Renal cortical epithelial cell (primary cell): ENCODE data around the gene CDC42SE2. TPM values are rescaled to one million over a fixed set of nuclear protein-coding genes. Genes with fewer than 3 reads are reported as not detected.
"Not testable (repeated sequence)": the region's sequence is repeated elsewhere in the genome, so short reads cannot be mapped to it uniquely, and the experiment has no call there.

Experiments
- DNase-seq: peaks from one replicate; pipeline ENCODE4 v3.0.0-alpha.2; 2011; ENCODE audit warnings: low read depth
- total RNA-seq: library from RNA; depleted of rRNA; stranded (reverse); fragments of >200 nt; gene quantifications from 2 replicates; pipeline ENCODE4 v1.2.3, GENCODE V29; 2014

The CDC42SE2 gene
- total RNA-seq, 1 donor from 2014 or later: 79.4 TPM

- no peak for DNase-seq
Measured at GRCh38 chr5:131250751-131251475, 12.9 kb upstream of the CDC42SE2 start.

- DNase-seq: no peak
Measured at GRCh38 chr5:131252824-131253171, 11.1 kb upstream of the CDC42SE2 start.

DNA sequence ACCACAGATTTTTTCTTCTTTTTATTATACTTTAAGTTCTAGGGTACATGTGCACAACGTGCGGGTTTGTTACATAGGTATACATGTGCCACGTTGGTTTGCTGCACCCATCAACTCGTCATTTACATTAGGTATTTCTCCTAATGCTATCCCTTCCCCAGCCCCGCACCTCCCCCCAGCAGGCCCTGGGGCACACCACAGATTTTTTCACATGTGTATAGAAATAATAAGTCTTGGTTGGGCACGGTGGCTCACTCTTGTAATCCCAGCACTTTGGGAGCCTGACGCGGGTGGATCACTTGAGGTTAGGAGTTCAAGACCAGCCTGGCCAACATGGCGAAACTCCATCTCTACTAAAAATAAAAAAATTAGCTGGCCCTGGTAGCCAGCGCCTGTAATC is 9.8 kb upstream of the CDC42SE2 start:
- not testable (repeated sequence) for DNase-seq

- DNase-seq: no peak
Measured at GRCh38 chr5:131254741-131255140, 9.1 kb upstream of the CDC42SE2 start.

- DNase-seq: no peak
Measured at GRCh38 chr5:131256507-131256823, 7.4 kb upstream of the CDC42SE2 start.

- DNase-seq: peak; percentile 55
Measured at GRCh38 chr5:131258733-131259132, 5.1 kb upstream of the CDC42SE2 start.

GRCh38 chr5:131259326-131259725 is 4.5 kb upstream of the CDC42SE2 start:
- peak; percentile 78 for DNase-seq

GRCh38 chr5:131260895-131261294 is 3.0 kb upstream of the CDC42SE2 start:
- peak; percentile 70 for DNase-seq

DNA sequence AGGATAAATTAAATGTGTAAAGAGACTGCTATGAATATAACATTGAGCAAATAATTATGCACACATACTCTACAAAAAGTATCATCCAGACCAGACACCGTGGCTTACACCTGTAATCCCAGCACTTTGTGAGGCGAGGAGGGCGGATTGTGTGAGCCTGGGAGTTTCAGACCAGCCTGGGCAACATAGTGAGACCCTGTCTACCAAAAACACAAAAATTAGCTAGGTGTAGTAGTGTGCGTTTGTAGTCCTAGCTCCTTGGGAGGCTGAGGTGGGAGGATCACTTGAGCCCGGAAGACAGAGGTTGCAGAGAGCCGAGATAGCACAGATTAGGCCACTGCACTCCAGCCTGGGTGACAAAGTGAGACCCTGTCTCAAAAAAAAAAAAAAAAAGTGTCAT is 2.4 kb upstream of the CDC42SE2 start:
- no peak for DNase-seq

- peak; percentile 25 for DNase-seq
Measured at GRCh38 chr5:131262953-131263541, 806 bp upstream of the CDC42SE2 start.

DNA sequence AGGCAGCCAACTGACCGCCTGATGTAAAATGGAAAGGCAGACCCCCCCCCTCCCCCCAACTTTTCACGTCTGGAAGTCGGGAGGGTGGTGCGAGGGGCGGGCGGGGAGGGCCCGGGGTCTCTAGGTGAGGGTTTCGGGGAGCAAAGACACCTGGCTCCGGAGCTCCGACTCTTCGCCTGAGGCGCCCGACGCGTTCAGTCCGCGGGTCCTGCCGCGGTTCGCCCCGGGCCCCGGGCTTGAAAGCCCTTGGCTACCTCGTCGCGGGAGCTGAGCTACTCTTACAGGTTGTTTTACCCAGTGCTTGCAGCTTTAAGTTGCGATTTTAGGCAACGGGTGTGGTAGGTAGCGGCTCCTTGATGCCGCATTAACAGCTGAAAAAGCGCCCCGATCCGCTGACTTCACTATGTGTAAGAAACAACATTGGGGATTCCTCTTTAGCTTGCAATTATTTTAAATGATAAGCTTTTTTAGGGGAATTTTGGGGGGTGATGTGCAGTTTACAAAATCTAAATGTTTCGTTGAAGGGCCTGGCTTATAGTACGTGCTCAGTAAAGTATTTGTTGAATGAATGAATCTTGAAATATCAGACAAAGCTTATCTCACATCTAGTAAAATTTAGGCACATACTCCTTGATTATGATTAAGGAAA is 722 bp downstream of the CDC42SE2 start:
- no peak for DNase-seq

DNA sequence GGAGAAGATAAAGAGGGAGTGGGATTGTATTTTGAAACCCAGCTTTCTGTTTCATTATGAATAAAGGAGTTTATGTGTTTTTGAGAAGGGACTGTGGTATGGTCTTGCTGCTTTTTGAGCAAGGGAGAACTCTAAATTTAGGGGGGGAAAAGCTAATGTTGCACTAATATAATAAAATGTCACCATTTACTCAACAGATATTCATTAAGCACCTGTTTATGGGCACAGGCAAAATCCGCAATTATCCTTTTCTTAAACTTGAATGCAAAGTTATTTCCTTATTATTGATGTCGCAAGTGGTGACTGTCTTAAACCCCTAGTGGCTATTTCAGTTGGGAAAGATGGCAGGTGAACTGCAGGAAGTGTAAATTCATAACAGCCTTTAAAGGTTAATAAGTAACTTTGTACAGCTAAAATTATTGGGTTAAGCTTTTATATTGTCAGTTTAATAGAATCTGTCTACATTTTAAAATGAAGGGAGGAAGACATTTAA is 1.5 kb downstream of the CDC42SE2 start:
- DNase-seq: peak; percentile 80

GRCh38 chr5:131266370-131267060 is 2.7 kb downstream of the CDC42SE2 start:
- DNase-seq: no peak

GRCh38 chr5:131268758-131269370 is 5.0 kb downstream of the CDC42SE2 start:
- DNase-seq: no peak

- peak; percentile 40 for DNase-seq
Measured at GRCh38 chr5:131270809-131271208, 7.0 kb downstream of the CDC42SE2 start.

DNA sequence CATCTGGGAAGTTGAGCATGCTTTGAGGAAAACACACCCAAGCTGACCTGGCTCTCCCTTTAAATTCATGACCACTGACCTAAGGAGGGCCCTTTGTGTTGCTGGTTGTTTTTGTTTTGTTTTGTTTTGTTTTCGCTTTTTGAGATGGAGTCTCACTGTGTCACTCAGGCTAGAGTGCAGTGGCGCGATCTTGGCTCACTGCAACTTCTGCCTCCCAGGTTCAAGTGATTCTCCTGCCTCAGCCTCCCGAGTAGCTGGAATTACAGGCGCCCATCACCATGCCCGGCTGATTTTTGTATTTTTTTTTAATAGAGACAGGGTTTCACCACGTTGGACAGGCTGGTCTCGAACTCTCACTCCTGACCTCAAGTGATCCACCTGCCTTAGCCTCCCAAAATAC is 8.0 kb downstream of the CDC42SE2 start:
- DNase-seq: not testable (repeated sequence)

- DNase-seq: no peak
Measured at GRCh38 chr5:131272307-131272706, 8.5 kb downstream of the CDC42SE2 start.

GRCh38 chr5:131272724-131273123 is 8.9 kb downstream of the CDC42SE2 start:
- DNase-seq: no peak

- no peak for DNase-seq
Measured at GRCh38 chr5:131274326-131275063, 10.6 kb downstream of the CDC42SE2 start.

GRCh38 chr5:131276072-131276471 is 12.2 kb downstream of the CDC42SE2 start:
- DNase-seq: no peak

- no peak for DNase-seq
Measured at GRCh38 chr5:131277447-131277846, 13.6 kb downstream of the CDC42SE2 start.
